ENCODE measurements around the gene PARVB. TPM values are rescaled to one million over a fixed set of nuclear protein-coding genes. Genes with fewer than 3 reads are reported as not detected.

Gene PARVB
- total and polyA plus RNA-seq, 10 of the 15 experiments (the other 5 are each of a cell fraction or from before 2014, with no cell fraction given) = 5.2 to 264 (median 76.0) TPM

GRCh38 chr22:44210722-44211121, 186.6 kb downstream of the PARVB start:
- RAD21 ChIA-PET (ENCODE audit: unreplicated experiment) = no interaction called here
- ATAC-seq = no peak

More at GRCh38 chr22:44210722-44211121, 186.6 kb downstream of the PARVB start:
- H3K4me3 ChIP-seq = no peak overlapping the region
- BruUV-seq (replicated peaks) = no TSS peak
- no peak for DNase-seq (ENCODE audit: low read depth, low spot score)
- no peak overlapping the region for H3K4me2 ChIP-seq (ENCODE audit: control insufficient read depth, insufficient read depth)
- FAIRE-seq = no peak
- in situ Hi-C loops (cut with MboI) = no loop called here
- TF ChIP-seq MTA3 (IDR thresholded peaks at IDR 0.05; ENCODE audit: borderline replicate concordance, low read length) (no peak), IRF3 (IDR thresholded peaks at IDR 0.05) (no peak), ZNF24 (IDR thresholded peaks at IDR 0.05) (no peak), NR2F1 (conservative IDR thresholded peaks at IDR 0.05) (no peak), MXI1 (IDR thresholded peaks at IDR 0.05; ENCODE audit: low read depth, low read length) (no peak), BCL11A (IDR thresholded peaks at IDR 0.05; ENCODE audit: low read depth, low read length) (no peak), IKZF1 (conservative IDR thresholded peaks at IDR 0.05) (no peak), JUND (IDR thresholded peaks at IDR 0.05; ENCODE audit: low read depth, low read length) (no peak), USF1 (IDR thresholded peaks at IDR 0.05; ENCODE audit: borderline replicate concordance, extremely low read length, insufficient read depth, low read depth, low read length) (no peak), HDAC6 (IDR thresholded peaks at IDR 0.05; ENCODE audit: unreplicated experiment) (no peak), TCF3 (IDR thresholded peaks at IDR 0.05; ENCODE audit: borderline replicate concordance, insufficient read depth, low read depth, low read length) (no peak), KDM1A (IDR thresholded peaks at IDR 0.05; ENCODE audit: borderline replicate concordance) (no peak), MYC (IDR thresholded peaks at IDR 0.05; ENCODE audit: insufficient read depth, insufficient read length, insufficient replicate concordance, low read length, severe bottlenecking) (no peak), ZBTB11 (CRISPR knock-in tag; IDR thresholded peaks at IDR 0.05) (no peak)
- H3K9ac ChIP-seq (ENCODE audit: control insufficient read depth, insufficient read depth, low read length) = no peak overlapping the region
- H3K9me3 ChIP-seq (replicated peaks; ENCODE audit: control insufficient read depth, insufficient read depth, low read length) = no peaks in the 10 kb centered on the region; the same call in 2 of the 3 replicates
- no peaks in the 10 kb centered on the region for H3K36me3 ChIP-seq (ENCODE audit: control insufficient read depth in 2 of 2, insufficient read depth in 2 of 2, low read length in 1 of 2)
- POLR2A ChIA-PET = no interaction called here
- SMC1A ChIA-PET (ENCODE audit: uncharacterized antibody, unreplicated experiment) = no interaction called here
- intact Hi-C loops (cut with micrococcal nuclease; ENCODE audit: unreplicated experiment) = no loop called here
- no peaks in the 10 kb centered on the region for H3K27me3 ChIP-seq (replicated peaks in 1 of 2; ENCODE audit: control insufficient read depth in 2 of 2, insufficient read depth in 2 of 2, low read length in 1 of 2)
- H3K4me1 ChIP-seq (ENCODE audit: control insufficient read depth, insufficient read depth, low read length) = 0 out of 2 replicates have a peak, but pooled peaks cover 3% of the 10 kb centered on the region
- no peak overlapping the region for H3K27ac ChIP-seq (ENCODE audit: control insufficient read depth, insufficient read depth)
- no peaks in the 10 kb centered on the region for H4K20me1 ChIP-seq (ENCODE audit: control insufficient read depth, insufficient read depth)
- 33% methylated on average over 4 of the region's 4 CpGs for WGBS (ENCODE audit: insufficient coverage, insufficient replicate concordance, low lambda C conversion rate, missing lambda C conversion rate)
- CTCF ChIA-PET = no interaction called here
- no peaks in the 10 kb centered on the region for H3K79me2 ChIP-seq (ENCODE audit: control insufficient read depth, insufficient read depth, low read length)
- H2AFZ ChIP-seq (ENCODE audit: control insufficient read depth, low read depth, low read length) = no peak overlapping the region

All from GM12878 (cell line).